Vagina (tissue), 2 donors: ENCODE data around the gene FANK1.

Experiments used
- POLR2AphosphoS5 ChIP-seq, 2 donors: sonication (generic); formaldehyde crosslinking; IDR thresholded peaks; one replicate each; pipeline ENCODE4 v1.9.0; 2017; ENCODE audit warnings: antibody characterized with exemption in 2 of 2, mild to moderate bottlenecking in 2 of 2, low read depth in 1 of 2; ENCODE audit not compliant: insufficient read depth in 1 of 2
- TF ChIP-seq, protein P1 (sequence below), 3 experiments: fragments of 450-650 bp in 2 of 3; fragments of 200-600 bp in 1 of 3; sonication (generic) in 1 of 3; IDR thresholded peaks; one replicate each; pipeline ENCODE4 v1.5.1; 2017 to 2019; ENCODE audit warnings: antibody characterized with exemption in 3 of 3, mild to moderate bottlenecking in 2 of 3, moderate library complexity in 2 of 3

DNA sequence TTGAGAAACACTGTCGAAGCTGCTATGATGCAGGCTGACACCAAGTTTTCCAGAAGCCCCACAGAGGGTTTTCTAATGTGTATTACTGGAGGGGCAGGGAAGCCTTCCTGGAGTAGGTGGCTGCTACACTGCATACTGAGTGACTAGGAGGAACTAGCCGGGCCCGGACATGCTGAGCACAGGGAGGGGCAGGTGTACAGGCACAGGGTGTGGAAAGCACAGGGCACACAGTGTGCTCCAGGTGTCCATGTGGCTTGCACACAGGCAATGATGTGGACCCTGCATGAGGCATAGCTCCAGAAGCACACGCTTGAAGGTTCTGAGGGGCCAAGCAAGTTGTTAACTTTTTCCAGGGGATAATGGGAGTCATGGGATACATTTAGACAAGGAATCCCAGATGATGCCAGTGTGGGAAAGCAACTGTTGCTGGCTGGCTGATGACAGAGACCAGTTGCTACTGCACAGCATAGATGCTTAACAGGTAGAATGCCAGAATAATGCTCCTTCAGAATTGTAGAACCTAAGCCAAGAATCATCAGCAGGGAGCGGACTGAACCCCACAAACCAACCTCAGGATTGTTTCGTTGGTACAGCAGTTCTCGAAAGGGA is 29.8 kb upstream of the FANK1 start:
- TF ChIP-seq, protein P1, sequence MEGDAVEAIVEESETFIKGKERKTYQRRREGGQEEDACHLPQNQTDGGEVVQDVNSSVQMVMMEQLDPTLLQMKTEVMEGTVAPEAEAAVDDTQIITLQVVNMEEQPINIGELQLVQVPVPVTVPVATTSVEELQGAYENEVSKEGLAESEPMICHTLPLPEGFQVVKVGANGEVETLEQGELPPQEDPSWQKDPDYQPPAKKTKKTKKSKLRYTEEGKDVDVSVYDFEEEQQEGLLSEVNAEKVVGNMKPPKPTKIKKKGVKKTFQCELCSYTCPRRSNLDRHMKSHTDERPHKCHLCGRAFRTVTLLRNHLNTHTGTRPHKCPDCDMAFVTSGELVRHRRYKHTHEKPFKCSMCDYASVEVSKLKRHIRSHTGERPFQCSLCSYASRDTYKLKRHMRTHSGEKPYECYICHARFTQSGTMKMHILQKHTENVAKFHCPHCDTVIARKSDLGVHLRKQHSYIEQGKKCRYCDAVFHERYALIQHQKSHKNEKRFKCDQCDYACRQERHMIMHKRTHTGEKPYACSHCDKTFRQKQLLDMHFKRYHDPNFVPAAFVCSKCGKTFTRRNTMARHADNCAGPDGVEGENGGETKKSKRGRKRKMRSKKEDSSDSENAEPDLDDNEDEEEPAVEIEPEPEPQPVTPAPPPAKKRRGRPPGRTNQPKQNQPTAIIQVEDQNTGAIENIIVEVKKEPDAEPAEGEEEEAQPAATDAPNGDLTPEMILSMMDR (IDR thresholded peaks at IDR 0.05), result no peak
- TF ChIP-seq POLR2AphosphoS5 (IDR thresholded peaks at IDR 0.05; ENCODE audit: insufficient read depth in 1 of 2, low read depth in 1 of 2), result no peak
